OCI-LY7 (cell line): Measurements from ENCODE around the gene LIAS. TPM values are rescaled to one million over a fixed set of nuclear protein-coding genes. Genes with fewer than 3 reads are reported as not detected.

Experiments
- BruUV-seq: library from RNA; stranded (reverse); fragments of 400-500 nt; replicated peaks from 2 replicates; lab custom pipeline; 2021; lab: Mats Ljungman, UMichigan
- CTCF ChIA-PET: fragments of 300-600 bp; sonication (Branson Sonifier 250); formaldehyde crosslinking; loops from one replicate; lab custom pipeline; 2022; ENCODE audit warnings: antibody characterized with exemption; ENCODE audit not compliant: unreplicated experiment; lab: Charles Lee
- POLR2A ChIA-PET: fragments of 300-600 bp; sonication (Branson Sonifier 250); formaldehyde crosslinking; loops from one replicate; lab custom pipeline; 2022; ENCODE audit warnings: antibody characterized with exemption; lab: Charles Lee
- DNase-seq: peaks from one replicate; pipeline ENCODE4 v3.0.0-alpha.2; 2015; ENCODE audit warnings: low spot score
- H2AFZ ChIP-seq: fragments of 200-600 bp; sonication (generic), shearing (Covaris generic); 2 replicates; pipeline ENCODE4 v1.6.1; 2014; ENCODE audit warnings: mild to moderate bottlenecking, antibody characterized with exemption, low read length, moderate library complexity
- H3K27ac ChIP-seq: fragments of 200-600 bp; sonication (generic); 2 replicates; pipeline ENCODE4 v1.5.1; 2014; ENCODE audit warnings: mixed run types, low read depth, mild to moderate bottlenecking, moderate library complexity, low read length, inconsistent platforms; ENCODE audit not compliant: poor library complexity, severe bottlenecking
- H3K36me3 ChIP-seq: fragments of 200-600 bp; sonication (generic); 2 replicates; pipeline ENCODE4 v1.6.1; 2014; ENCODE audit warnings: mild to moderate bottlenecking, antibody characterized with exemption, low read length, moderate library complexity, mixed read lengths; ENCODE audit not compliant: insufficient read depth
- H3K4me1 ChIP-seq: fragments of 200-600 bp; sonication (generic); 2 replicates; pipeline ENCODE4 v1.5.1; 2014; ENCODE audit warnings: mild to moderate bottlenecking, low read length; ENCODE audit not compliant: insufficient read depth, poor library complexity, severe bottlenecking
- H3K4me2 ChIP-seq: fragments of 200-600 bp; sonication (generic); 2 replicates; pipeline ENCODE4 v1.6.1; 2014; ENCODE audit warnings: mild to moderate bottlenecking, low read length
- H3K4me3 ChIP-seq: fragments of 200-600 bp; sonication (generic); 2 replicates; pipeline ENCODE4 v1.5.1; 2014; ENCODE audit warnings: mild to moderate bottlenecking, low read depth, low read length; ENCODE audit not compliant: poor library complexity, severe bottlenecking
- H3K79me2 ChIP-seq: fragments of 200-600 bp; sonication (generic); 2 replicates; pipeline ENCODE4 v1.6.1; 2016; ENCODE audit warnings: low read depth, mild to moderate bottlenecking, low read length, moderate library complexity, mixed read lengths; ENCODE audit not compliant: insufficient read depth
- H3K9me2 ChIP-seq: fragments of 200-600 bp; sonication (generic); 2 replicates; pipeline ENCODE4 v1.6.1; 2016; ENCODE audit warnings: mild to moderate bottlenecking, low read length, mixed read lengths; ENCODE audit not compliant: insufficient read depth
- H3K9me3 ChIP-seq: fragments of 200-600 bp; sonication (generic); 2 replicates; pipeline ENCODE4 v1.6.1; 2014; ENCODE audit warnings: mild to moderate bottlenecking, mixed run types, low read length, mixed read lengths
- H4K20me1 ChIP-seq: fragments of 200-600 bp; sonication (generic); 2 replicates; pipeline ENCODE4 v1.6.1; 2014; ENCODE audit warnings: mild to moderate bottlenecking, antibody characterized with exemption, low read length, moderate library complexity, mixed read lengths; ENCODE audit not compliant: insufficient read depth
- CTCF ChIP-seq: fragments of 200-600 bp; sonication (generic); conservative IDR thresholded peaks from 2 replicates; pipeline ENCODE4 v1.5.1; 2014; ENCODE audit warnings: mild to moderate bottlenecking, antibody characterized with exemption, low read length, moderate library complexity, mixed read lengths
- EZH2phosphoT487 ChIP-seq: fragments of 200-600 bp; sonication (generic); IDR thresholded peaks from 2 replicates; pipeline ENCODE4 v1.6.1; 2018; ENCODE audit warnings: low read depth, borderline replicate concordance, mild to moderate bottlenecking, mixed run types, antibody characterized with exemption, low read length, moderate library complexity, mixed read lengths
- intact Hi-C: fragments of 100-400 bp; cut with micrococcal nuclease; formaldehyde crosslinking; loops from one replicate; pipeline ENCODE4 v1.10.0; 2022; ENCODE audit not compliant: unreplicated experiment
- total RNA-seq, 2 experiments: library from RNA; depleted of rRNA in 1 of 2; stranded (reverse); fragments of >200 nt in 1 of 2; shearing (Covaris generic) in 1 of 2; gene quantifications; 2 replicates each; pipeline ENCODE4 v1.2.3, GENCODE V29; 2014 to 2022

The LIAS gene
- total RNA-seq, 2 experiments from 2014 or later = 12.7 to 28.3 TPM

- ChIA-PET CTCF (interaction anchor here (0.5 kb wide), 1 partner anchor 52 kb away, joined by 3 read pairs; no protein-coding TSS in a partner anchor), POLR2A (interaction anchor here (0.9 kb wide), 1 partner anchor 27 kb away, joined by 3 read pairs; no protein-coding TSS in a partner anchor)
- Histone ChIP-seq H3K4me2 (peak overlapping the region; percentile 45; the same call in 1 of the 2 replicates), H4K20me1 (no peaks in the 10 kb centered on the region), H3K9me2 (no peaks in the 10 kb centered on the region), H3K79me2 (no peaks in the 10 kb centered on the region), H3K27ac (no peak overlapping the region), H3K4me1 (no peaks in the 10 kb centered on the region), H3K4me3 (no peak overlapping the region), H2AFZ (peak overlapping the region; percentile 40; the same call in 1 of the 2 replicates), H3K9me3 (no peaks in the 10 kb centered on the region), H3K36me3 (no peaks in the 10 kb centered on the region)
- no peak for DNase-seq
- no TSS peak for BruUV-seq
- intact Hi-C loops = loop anchor here (5.0 to 10.0 kb wide), 3 partner anchors 151 to 534 kb away; no protein-coding TSS in a partner anchor
- TF ChIP-seq EZH2phosphoT487 (no peak), CTCF (peak; percentile 78)
These were observed 22.9 kb upstream of the LIAS start for GRCh38 chr4:39435659-39436563.

- H3K4me1 ChIP-seq = no peaks in the 10 kb centered on the region
- no TSS peak for BruUV-seq
- ChIA-PET CTCF (no interaction called here), POLR2A (no interaction called here)
- intact Hi-C loops = no loop called here
- H3K9me3 ChIP-seq = no peaks in the 10 kb centered on the region
- no peak overlapping the region for H3K27ac ChIP-seq
- no peak overlapping the region for H3K4me3 ChIP-seq
- no peaks in the 10 kb centered on the region for H3K9me2 ChIP-seq
- no peaks in the 10 kb centered on the region for H3K79me2 ChIP-seq
- no peak overlapping the region for H2AFZ ChIP-seq
- no peaks in the 10 kb centered on the region for H3K36me3 ChIP-seq
- no peak for DNase-seq
- H4K20me1 ChIP-seq = no peaks in the 10 kb centered on the region
- H3K4me2 ChIP-seq = no peak overlapping the region
- TF ChIP-seq CTCF (no peak), EZH2phosphoT487 (no peak)
These were observed 17.3 kb upstream of the LIAS start for GRCh38 chr4:39441593-39441992.

GRCh38 chr4:39442998-39443397 lies 15.9 kb upstream of the LIAS start:
- Histone ChIP-seq H3K4me1 (peaks cover 9% of the 10 kb centered on the region), H3K9me2 (no peaks in the 10 kb centered on the region), H3K9me3 (no peaks in the 10 kb centered on the region), H3K79me2 (no peaks in the 10 kb centered on the region), H3K4me2 (no peak overlapping the region), H3K36me3 (peaks cover 8% of the 10 kb centered on the region; the same call in 1 of the 2 replicates), H2AFZ (no peak overlapping the region), H3K4me3 (no peak overlapping the region), H4K20me1 (0 out of 2 replicates have a peak, but pooled peaks cover 5% of the 10 kb centered on the region), H3K27ac (no peak overlapping the region)
- ChIA-PET POLR2A (no interaction called here), CTCF (no interaction called here)
- intact Hi-C loops = no loop called here
- no peak for DNase-seq
- no TSS peak for BruUV-seq
- TF ChIP-seq CTCF = no peak
- no peak for TF ChIP-seq EZH2phosphoT487
